HL-60 (cell line): ENCODE results near the gene PAQR9.

ENCODE experiments used
- POLR2AphosphoS5 ChIP-seq: IDR thresholded peaks from 2 replicates; pipeline ENCODE4 v1.6.1; 2012; ENCODE audit warnings: low read depth
- TF ChIP-seq, protein P1 (sequence below): IDR thresholded peaks from one replicate; pipeline ENCODE4 v1.5.1; 2011; ENCODE audit warnings: low read length, control low read depth, inconsistent platforms; ENCODE audit not compliant: insufficient read depth
- TF ChIP-seq, protein P2 (sequence below): IDR thresholded peaks from 2 replicates; pipeline ENCODE4 v1.6.1; 2012; ENCODE audit warnings: low read depth; ENCODE audit not compliant: insufficient replicate concordance

DNA sequence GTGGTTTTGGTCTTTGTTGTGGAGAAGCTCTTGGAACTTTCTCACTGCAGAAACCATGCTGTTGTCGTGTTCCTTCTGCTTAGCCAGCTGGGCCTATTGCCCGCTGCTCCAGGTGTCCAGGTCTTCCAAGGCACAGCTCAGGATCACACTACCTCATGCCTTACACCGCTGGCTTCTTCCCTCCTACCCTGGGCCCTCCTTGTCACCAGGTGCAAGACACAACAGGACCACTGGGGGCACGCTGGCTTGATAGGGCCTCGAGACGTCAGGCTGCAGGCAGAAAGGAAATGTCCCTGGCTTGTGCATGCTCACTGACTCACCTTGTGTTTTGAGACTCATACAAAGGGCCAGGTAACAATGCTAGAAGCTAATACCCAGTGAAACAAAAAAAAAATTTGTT lies 32.3 kb downstream of the PAQR9 start:
- TF ChIP-seq, protein P1, sequence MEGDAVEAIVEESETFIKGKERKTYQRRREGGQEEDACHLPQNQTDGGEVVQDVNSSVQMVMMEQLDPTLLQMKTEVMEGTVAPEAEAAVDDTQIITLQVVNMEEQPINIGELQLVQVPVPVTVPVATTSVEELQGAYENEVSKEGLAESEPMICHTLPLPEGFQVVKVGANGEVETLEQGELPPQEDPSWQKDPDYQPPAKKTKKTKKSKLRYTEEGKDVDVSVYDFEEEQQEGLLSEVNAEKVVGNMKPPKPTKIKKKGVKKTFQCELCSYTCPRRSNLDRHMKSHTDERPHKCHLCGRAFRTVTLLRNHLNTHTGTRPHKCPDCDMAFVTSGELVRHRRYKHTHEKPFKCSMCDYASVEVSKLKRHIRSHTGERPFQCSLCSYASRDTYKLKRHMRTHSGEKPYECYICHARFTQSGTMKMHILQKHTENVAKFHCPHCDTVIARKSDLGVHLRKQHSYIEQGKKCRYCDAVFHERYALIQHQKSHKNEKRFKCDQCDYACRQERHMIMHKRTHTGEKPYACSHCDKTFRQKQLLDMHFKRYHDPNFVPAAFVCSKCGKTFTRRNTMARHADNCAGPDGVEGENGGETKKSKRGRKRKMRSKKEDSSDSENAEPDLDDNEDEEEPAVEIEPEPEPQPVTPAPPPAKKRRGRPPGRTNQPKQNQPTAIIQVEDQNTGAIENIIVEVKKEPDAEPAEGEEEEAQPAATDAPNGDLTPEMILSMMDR: no peak
- no peak for TF ChIP-seq POLR2AphosphoS5
- TF ChIP-seq, protein P2, sequence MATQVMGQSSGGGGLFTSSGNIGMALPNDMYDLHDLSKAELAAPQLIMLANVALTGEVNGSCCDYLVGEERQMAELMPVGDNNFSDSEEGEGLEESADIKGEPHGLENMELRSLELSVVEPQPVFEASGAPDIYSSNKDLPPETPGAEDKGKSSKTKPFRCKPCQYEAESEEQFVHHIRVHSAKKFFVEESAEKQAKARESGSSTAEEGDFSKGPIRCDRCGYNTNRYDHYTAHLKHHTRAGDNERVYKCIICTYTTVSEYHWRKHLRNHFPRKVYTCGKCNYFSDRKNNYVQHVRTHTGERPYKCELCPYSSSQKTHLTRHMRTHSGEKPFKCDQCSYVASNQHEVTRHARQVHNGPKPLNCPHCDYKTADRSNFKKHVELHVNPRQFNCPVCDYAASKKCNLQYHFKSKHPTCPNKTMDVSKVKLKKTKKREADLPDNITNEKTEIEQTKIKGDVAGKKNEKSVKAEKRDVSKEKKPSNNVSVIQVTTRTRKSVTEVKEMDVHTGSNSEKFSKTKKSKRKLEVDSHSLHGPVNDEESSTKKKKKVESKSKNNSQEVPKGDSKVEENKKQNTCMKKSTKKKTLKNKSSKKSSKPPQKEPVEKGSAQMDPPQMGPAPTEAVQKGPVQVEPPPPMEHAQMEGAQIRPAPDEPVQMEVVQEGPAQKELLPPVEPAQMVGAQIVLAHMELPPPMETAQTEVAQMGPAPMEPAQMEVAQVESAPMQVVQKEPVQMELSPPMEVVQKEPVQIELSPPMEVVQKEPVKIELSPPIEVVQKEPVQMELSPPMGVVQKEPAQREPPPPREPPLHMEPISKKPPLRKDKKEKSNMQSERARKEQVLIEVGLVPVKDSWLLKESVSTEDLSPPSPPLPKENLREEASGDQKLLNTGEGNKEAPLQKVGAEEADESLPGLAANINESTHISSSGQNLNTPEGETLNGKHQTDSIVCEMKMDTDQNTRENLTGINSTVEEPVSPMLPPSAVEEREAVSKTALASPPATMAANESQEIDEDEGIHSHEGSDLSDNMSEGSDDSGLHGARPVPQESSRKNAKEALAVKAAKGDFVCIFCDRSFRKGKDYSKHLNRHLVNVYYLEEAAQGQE: no peak
